C4-2B (cell line): ENCODE results near the gene WDR72.

Experiments used
- CTCF ChIP-seq: fragments of 450-650 bp; conservative IDR thresholded peaks from 2 replicates; pipeline ENCODE4 v1.5.1; 2017; ENCODE audit warnings: mild to moderate bottlenecking
- ZFX ChIP-seq: fragments of 450-650 bp; IDR thresholded peaks from 2 replicates; pipeline ENCODE4 v1.6.1; 2017

- TF ChIP-seq CTCF (no peak), ZFX (no peak)
Measured at GRCh38 chr15:53759411-53759931, at the start of gene WDR72.
